GM12891 (cell line): ENCODE data around the gene KCNQ2.

Source experiments
- PAX5 ChIP-seq: IDR thresholded peaks from 2 replicates; pipeline ENCODE4 v1.6.1; 2011; ENCODE audit warnings: low read length, moderate library complexity, mild to moderate bottlenecking; ENCODE audit not compliant: insufficient read depth, severe bottlenecking
- POLR2A ChIP-seq: IDR thresholded peaks from 2 replicates; pipeline ENCODE4 v1.6.1; 2011; ENCODE audit warnings: low read depth, low read length, control low read depth
- POLR2AphosphoS5 ChIP-seq: IDR thresholded peaks from 2 replicates; pipeline ENCODE4 v1.6.1; 2011; ENCODE audit warnings: low read depth, low read length, control low read depth
- POU2F2 ChIP-seq: IDR thresholded peaks from 2 replicates; pipeline ENCODE4 v1.6.1; 2011; ENCODE audit warnings: low read depth, mild to moderate bottlenecking, control low read depth, low read length, moderate library complexity
- SPI1 ChIP-seq: IDR thresholded peaks from 2 replicates; pipeline ENCODE4 v1.6.1; 2011; ENCODE audit warnings: low read depth, low read length, control low read depth
- TAF1 ChIP-seq: IDR thresholded peaks from 2 replicates; pipeline ENCODE4 v1.6.1; 2011; ENCODE audit warnings: low read depth, low read length, control low read depth

DNA sequence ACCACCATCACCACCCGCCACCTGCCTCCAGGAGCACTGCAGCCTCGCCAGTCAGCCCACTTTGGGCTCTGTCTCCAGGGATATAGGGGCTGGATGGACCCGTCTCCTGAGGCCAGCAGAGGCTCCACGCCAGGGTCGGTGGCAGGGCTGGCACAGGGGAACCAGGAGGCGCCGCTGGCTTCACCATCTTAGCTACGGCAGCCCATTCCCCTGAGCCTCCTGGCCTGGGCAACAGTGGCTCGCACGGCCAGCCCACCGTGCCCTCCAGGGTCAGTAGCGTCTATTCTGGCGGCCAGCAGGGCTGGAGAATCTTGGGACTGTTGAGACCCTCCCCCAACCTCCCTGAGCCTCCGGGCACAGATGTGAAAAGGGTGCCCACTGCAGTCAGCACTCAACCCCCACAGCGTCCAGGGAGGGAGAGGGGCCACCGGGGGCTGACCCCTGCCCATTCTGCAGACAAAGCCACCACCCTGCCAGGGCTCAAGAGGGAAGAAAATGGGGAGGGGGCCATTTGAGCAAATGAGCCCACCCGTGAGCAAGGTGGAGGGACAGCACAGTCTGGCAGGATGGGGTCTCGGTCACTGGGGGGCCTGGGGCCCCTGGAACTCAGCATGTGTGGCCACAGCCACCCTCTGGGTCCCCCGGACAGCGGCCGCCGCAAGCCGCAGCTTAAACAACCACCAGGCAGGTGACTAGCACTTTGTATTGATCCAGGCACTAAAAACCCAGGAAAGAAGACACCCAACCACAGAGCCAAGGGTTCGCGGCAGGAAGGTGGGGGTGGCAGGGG is 28.7 kb downstream of the KCNQ2 start:
- TF ChIP-seq SPI1 (no peak), POLR2AphosphoS5 (no peak), POLR2A (no peak), TAF1 (no peak), POU2F2 (no peak), PAX5 (no peak)
